Muscle of arm (tissue), 12 donors: ENCODE measurements around the gene CWC27. TPM values are rescaled to one million over a fixed set of nuclear protein-coding genes. Genes with fewer than 3 reads are reported as not detected.
"Not testable (repeated sequence)": the region's sequence is repeated elsewhere in the genome, so short reads cannot be mapped to it uniquely, and the experiment has no call there.

ENCODE experiments used
- DNase-seq: peaks from one replicate; pipeline ENCODE4 v3.0.0-alpha.2; 2013
- polyA plus RNA-seq, 12 donors: library from polyadenylated mRNA; unstranded; fragments of 120-200 nt; gene quantifications; one replicate each; pipeline ENCODE4 v1.2.1, GENCODE V29; 2013; ENCODE audit not compliant: insufficient read length in 12 of 12

Gene CWC27
- polyA plus RNA-seq, 12 donors = 21.9 to 40.1 (median 25.4) TPM; not detected in 1

DNA sequence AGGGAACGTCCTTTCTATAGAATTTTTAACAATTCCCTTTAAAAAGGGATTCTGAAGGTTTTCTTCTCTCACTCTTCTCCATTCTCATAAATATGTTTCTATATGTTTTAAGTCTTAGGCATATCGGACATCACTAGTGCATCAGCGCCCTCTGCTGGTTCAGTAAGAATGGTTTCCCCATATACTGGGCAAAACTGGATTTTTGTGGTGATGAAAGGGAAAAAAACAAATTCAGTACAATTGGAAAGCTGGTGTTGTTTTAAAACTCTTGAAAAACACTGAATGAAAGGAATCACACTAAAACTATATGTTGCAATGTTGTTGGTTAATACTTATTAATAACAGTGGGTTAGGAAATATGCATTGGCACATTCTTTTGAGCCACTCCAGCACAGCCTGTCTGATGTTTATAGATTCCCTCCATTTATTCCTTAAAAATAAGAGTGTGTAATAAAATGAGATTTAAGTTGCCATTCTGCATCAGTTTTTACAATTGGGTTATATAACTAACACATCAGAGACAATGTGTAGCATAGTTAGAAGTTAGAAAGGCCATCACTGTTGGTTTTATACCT is 15.8 kb downstream of the CWC27 start:
- peak; percentile 78 for DNase-seq

DNA sequence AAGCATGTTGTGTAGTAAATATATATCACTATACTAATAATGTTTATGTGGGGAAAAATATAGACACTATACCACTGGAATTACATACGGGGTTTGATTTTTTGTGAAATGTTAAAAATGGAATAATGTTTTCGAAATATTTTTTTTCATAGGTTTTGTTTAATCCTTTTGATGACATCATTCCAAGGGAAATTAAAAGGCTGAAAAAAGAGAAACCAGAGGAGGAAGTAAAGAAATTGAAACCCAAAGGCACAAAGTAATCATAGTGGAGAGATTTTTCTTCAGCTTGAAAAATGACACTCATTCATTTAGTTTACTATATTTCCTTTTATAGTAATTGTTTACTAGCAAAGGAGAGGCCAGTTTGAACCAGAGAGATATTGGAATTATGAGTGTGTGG is 17.6 kb downstream of the CWC27 start:
- no peak for DNase-seq

GRCh38 chr5:64788156-64788555 is 19.4 kb downstream of the CWC27 start:
- no peak for DNase-seq

DNA sequence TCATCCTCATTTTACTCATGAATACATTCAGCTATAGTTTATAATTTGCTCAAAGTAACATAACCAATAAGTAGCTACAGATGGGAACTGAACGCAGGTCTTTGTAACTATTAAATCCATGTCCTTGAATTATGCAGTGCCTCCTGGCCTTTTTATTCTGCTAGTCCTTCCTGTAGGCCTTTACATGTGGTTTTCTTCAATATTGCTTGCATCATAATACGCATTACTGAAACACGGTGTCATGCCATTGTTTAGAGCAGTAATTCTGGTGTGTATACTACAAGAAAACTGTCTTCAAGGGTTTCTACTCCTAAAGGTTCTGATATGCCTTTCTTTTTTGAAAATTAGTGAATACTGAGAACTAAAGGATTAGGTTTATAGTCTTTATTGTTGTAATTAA is 20.7 kb downstream of the CWC27 start:
- no peak for DNase-seq

DNA sequence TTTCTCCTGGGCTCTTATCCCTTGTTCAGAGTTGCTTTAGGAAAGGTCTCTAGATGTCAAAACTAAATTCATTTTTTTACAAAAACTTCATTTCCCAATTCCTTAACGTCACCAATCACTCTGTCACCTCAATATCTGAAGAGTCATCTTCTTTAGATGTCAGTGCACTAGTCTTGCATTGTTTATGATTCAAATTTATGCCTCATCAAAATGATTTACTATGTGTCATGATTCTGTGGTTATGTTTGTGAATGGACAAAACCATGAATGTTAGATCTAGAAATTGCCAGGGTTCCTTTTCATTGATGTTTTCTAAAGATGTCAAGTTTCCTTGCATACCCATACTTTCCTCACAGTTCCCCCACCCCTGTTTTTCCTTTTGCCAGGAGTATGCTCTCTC is 21.5 kb downstream of the CWC27 start:
- no peak for DNase-seq

DNA sequence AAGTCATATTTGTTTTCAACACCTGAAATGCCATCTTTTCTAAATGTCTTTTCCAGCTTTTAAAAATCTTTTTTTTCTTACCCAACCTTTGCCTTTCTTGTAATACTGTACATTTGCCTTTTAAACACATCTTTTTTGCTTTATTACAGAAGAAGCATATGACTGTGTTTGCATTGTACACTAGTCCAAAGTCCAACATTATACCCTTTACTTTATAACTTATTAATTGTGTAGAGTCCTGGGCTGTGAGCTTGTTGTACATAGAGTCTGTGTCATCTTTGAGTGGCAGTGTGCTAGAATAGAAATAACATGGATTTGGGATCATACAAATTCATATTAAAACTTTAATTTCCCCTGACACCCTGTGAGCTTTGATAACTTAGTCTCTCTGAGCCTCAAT is 23.7 kb downstream of the CWC27 start:
- DNase-seq = no peak

- no peak for DNase-seq
Observed at GRCh38 chr5:64794053-64794770, 25.5 kb downstream of the CWC27 start.

DNA sequence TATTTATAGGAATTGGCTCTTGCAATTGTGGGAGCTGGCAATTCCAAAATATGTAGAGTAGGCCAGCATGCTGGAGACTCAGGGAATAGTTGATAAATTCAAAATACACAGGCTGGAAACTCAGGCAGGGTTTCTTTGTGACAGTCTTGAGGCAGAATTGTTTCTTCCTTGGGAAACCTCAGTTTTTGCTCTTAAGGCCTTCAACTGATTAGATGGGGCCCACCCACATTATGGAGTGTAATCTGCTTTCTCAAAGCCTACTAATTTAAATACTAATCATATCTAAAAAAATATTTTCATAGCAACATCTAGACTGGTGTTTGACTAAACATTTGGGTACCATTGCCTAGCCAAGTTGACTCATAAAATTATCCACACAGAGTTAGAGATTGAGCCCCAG is 27.6 kb downstream of the CWC27 start:
- DNase-seq = no peak

- no peak for DNase-seq
Observed at GRCh38 chr5:64800926-64801325, 32.2 kb downstream of the CWC27 start.

- no peak for DNase-seq
Observed at GRCh38 chr5:64806537-64806936, 37.8 kb downstream of the CWC27 start.

GRCh38 chr5:64807520-64807919 is 38.8 kb downstream of the CWC27 start:
- no peak for DNase-seq

DNA sequence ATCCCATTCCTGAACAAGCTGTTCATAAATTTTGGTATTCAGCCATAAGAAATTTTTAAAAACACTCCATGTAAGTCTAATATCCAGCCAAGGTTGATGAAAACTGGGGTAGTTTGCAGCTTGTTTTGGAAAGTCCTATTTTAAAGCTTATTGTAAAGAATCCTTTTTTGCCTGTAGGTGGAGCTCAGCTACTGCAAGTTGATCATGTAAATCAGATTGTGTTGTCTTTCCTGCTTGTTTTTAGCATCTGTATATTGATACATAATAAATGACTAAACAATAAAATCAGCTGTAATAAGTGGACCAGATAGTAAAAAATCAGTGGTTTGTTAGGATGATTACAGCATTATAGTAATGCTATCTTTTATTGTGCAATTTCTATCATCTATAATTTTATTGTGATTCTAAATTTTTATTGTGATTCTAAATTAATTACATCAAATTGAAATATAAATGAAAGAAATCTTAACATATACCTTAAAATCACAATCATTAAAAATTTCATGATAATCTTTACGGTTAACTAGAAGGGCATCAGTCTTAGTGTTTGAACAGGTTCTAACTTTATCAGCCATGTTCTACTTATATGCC is 42.4 kb downstream of the CWC27 start:
- peak; percentile 47 for DNase-seq

GRCh38 chr5:64814073-64814472 is 45.3 kb downstream of the CWC27 start:
- DNase-seq = no peak

- no peak for DNase-seq
Observed at GRCh38 chr5:64818245-64818644, 49.5 kb downstream of the CWC27 start.

GRCh38 chr5:64819345-64819744 is 50.6 kb downstream of the CWC27 start:
- not testable (repeated sequence) for DNase-seq

- no peak for DNase-seq
Observed at GRCh38 chr5:64822320-64822719, 53.6 kb downstream of the CWC27 start.

DNA sequence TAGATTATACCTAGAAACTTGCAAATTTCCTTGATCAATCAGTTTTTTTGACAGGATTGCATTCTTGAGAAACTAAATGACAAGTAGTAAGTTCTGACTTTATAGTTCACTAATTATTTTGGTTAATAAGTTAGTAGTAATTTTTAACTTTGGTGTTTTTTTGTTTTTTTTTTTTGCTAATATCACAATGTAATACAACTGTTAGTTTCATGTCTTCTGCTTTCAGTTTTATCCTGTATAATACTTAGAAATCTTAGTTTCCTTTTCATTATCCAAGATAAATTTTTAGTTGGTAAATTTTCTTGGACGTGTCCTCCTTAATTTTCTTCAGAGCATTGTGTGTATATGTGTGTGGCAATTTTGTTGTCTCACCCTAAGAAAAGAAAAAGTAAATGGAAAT is 57.8 kb downstream of the CWC27 start:
- DNase-seq = no peak

DNA sequence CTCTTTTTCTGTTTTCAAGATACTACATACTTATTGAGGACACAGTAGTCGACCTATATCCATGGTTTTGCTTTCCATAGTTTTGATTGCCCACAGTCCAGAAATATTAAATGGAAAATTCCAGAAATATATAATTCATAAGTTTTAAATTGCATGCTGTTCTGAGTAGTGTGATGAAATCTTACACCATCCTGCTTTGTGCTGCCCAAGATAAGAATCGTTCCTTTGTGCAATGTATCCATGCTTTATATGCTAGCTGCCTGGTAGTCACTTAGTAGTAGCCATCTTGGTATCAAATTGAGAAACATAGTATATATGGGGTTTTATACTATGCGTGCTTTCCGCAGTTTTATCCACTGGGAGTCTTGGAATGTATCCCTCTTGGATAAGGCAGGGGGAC is 59.0 kb downstream of the CWC27 start:
- DNase-seq = no peak

GRCh38 chr5:64830650-64831049 is 61.9 kb downstream of the CWC27 start:
- not testable (repeated sequence) for DNase-seq

DNA sequence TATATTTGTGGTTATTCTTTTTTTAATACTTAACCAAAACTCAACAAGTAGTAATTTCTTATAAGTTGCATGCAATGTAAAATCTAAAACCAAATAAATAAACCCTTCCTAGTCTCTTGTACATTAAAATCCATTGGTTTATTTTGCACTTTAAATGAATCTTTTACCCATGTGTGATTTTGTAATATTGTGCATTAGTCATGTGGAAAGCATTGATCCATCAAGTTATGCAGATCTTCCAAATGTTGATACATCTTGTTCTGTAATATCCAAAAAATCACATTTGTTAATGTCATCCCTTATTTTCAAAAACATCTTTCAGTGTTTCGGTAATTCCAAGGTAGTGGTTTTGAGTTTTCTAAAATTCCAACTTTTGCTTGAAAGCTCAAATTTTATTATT is 63.3 kb downstream of the CWC27 start:
- DNase-seq = no peak

- DNase-seq = no peak
Observed at GRCh38 chr5:64834037-64834436, 65.3 kb downstream of the CWC27 start.

GRCh38 chr5:64834611-64835010 is 65.9 kb downstream of the CWC27 start:
- DNase-seq = no peak

GRCh38 chr5:64835266-64835665 is 66.5 kb downstream of the CWC27 start:
- no peak for DNase-seq
